Heart right ventricle (tissue), 16 donors: ENCODE data around the gene TK2. TPM values are rescaled to one million over a fixed set of nuclear protein-coding genes. Genes with fewer than 3 reads are reported as not detected.

ENCODE experiments used
- ATAC-seq, 8 donors: fragments of 200-7000 bp; cut with Tn5 transposase; one replicate each; pipeline ENCODE4 v1.9.1; 2020; ENCODE audit warnings: mild to moderate bottlenecking in 8 of 8, moderate library complexity in 8 of 8, moderate number of reproducible peaks in 1 of 8
- DNase-seq, 2 donors: peaks; one replicate each; pipeline ENCODE4 v3.0.0-alpha.2; 2020
- H3K27ac ChIP-seq, 10 donors: fragments of 200-600 bp; sonication (generic) in 2 of 10; one replicate each; pipeline versions ENCODE4 v1.5.0 to v1.8.0; 2020 to 2022; ENCODE audit warnings: mild to moderate bottlenecking in 3 of 10
- H3K27me3 ChIP-seq, 7 donors: fragments of 200-600 bp; one replicate each; pipeline ENCODE4 v1.8.0; 2021 to 2022; ENCODE audit warnings: mild to moderate bottlenecking in 2 of 7
- H3K36me3 ChIP-seq, 9 donors: fragments of 200-600 bp; sonication (generic) in 1 of 9; one replicate each; pipeline versions ENCODE4 v1.5.0 to v1.8.0; 2020 to 2022; ENCODE audit warnings: mild to moderate bottlenecking in 2 of 9
- H3K4me1 ChIP-seq, 9 donors: fragments of 200-600 bp; sonication (generic) in 1 of 9; one replicate each; pipeline versions ENCODE4 v1.5.0 to v1.8.0; 2020 to 2022; ENCODE audit warnings: mild to moderate bottlenecking in 4 of 9
- H3K4me3 ChIP-seq, 10 donors: fragments of 200-600 bp; sonication (generic) in 2 of 10; one replicate each; pipeline versions ENCODE4 v1.5.0 to v1.8.0; 2020 to 2022; ENCODE audit warnings: mild to moderate bottlenecking in 7 of 10, moderate library complexity in 2 of 10
- H3K9me3 ChIP-seq, 11 donors: fragments of 200-600 bp in 10 of 11; sonication (generic) in 2 of 11; one replicate each; pipeline versions ENCODE4 v1.5.0 to v1.8.0; 2013 to 2022; ENCODE audit warnings: mild to moderate bottlenecking in 2 of 11, control low read depth in 1 of 11, moderate library complexity in 1 of 11
- CTCF ChIP-seq, 9 donors: fragments of 200-600 bp; sonication (generic) in 2 of 9; IDR thresholded peaks; one replicate each; pipeline versions ENCODE4 v1.5.0 to v1.8.0; 2021 to 2022; ENCODE audit warnings: antibody characterized with exemption in 9 of 9, mild to moderate bottlenecking in 5 of 9, moderate library complexity in 1 of 9
- WGBS, 2 donors: extraction: QIAGEN DNeasy Blood & Tissue Kit; methylation state at CpG; one replicate each; pipeline ENCODE4 v1.1.7; 2013; ENCODE audit warnings: inconsistent platforms in 1 of 2; 5-methylcytosine and 5-hydroxymethylcytosine counted together
- intact Hi-C, 10 donors: fragments of 100-400 bp; cut with DNase I; formaldehyde crosslinking; loops; one replicate each; pipeline versions ENCODE4 v1.11.1 to v1.14.2; 2022
- polyA plus RNA-seq, 2 donors: library from polyadenylated mRNA; stranded (reverse); fragments of 200-250 nt; gene quantifications; one replicate each; pipeline ENCODE4 v1.2.3, GENCODE V29; 2013
- total RNA-seq, 10 donors: library from RNA; stranded (reverse); fragmentation: NEBNext Ultra II Directional in 3 of 10; extraction: Animal tissue kit (Norgen Biotek cat#: 25700) in 3 of 10; gene quantifications; one replicate each; pipeline versions ENCODE4 v1.2.1 to v1.2.4, GENCODE V29; 2021 to 2023
- donor health status: Arrhythmogenic right ventricular cardiomyopathy.
- donor health status: ischemic (EF 13 %, LVEDD 7.1; RV severe dilation, severe dysfunction).
- donor health status: healthy with polysubstance abuse.
- donor health status: DM: no; HTN: yes; CAD: no.
- donor health status: DM: no; HTN: no; CAD: no.
- donor health status: ischemic (EF 25% LVEDD 6.9; RV normal size, moderate dysfunction).
- donor health status: ischemic (EF 25% LVEDD 5.7; RV mildly dilated, moderate dysfunction).
- donor health status: healthy.
- donor health status: DM: yes; HTN: yes; CAD: no.
- donor health status: Ischemic cardiomyopathy.
- donor health status: ischemic (EF 35%, LVEDD 5.7; RV mildly dilated, moderate dysfunction).
- donor health status: nonischemic (EF 11% LVEDD 7.7; RV severe dilation, severe dysfunction).
- donor health status: DM: yes; HTN: yes; CAD: no.
- donor health status: PGD.
- donor health status: ischemic (EF 29% LVEDD 5.4; RV normal size, mild dysfunction).
- donor health status: nonischemic (EF 23%, LVEDD 6.1; RV moderate dilation, normal function).

Gene TK2
- total and polyA plus RNA-seq, 12 donors = 8.0 to 26.0 (median 20.6) TPM

DNA sequence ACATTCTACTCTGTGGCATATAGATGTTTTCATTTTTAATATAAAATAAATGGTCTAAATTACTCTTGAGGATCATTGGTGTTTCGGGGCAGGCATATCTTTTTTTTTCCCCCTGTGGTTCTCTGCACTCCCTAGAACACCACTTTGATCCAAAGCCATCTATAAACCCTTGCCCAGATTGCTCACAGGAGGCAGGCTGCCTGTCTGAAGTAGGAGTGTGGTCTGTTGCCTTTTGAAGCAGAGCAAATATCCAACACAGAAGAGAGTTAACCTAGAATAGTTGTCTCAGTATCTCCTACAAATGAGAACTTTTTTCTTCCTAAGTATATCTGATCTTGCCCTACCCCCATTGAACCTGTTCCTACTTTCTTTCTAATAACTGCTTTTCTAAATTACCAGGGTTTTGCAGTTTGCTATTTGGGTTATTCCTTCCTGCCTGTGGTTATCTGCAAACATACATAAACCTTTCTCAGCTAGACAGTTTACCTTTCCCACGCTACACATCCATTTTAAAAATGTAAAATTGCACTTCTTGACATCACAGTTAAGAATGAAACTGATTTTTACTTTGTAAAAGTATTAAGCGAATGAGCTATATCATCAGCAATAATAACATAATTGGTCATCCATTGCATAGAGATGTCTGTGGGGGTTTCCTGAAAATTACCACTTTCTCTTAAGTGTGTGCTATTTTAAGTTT lies 11.6 kb upstream of the TK2 start:
- H3K27ac ChIP-seq = peak overlapping the region in 1 of 10 donors; percentile 46
- H3K4me1 ChIP-seq = peaks cover 0 to 40% (median 0%) of the 10 kb centered on the region in 9 donors
- TF ChIP-seq CTCF (IDR thresholded peaks at IDR 0.05) = no peak
- no peaks in the 10 kb centered on the region for H3K9me3 ChIP-seq
- peaks cover 0 to 97% (median 0%) of the 10 kb centered on the region in 9 donors for H3K36me3 ChIP-seq
- no peak overlapping the region for H3K4me3 ChIP-seq
- intact Hi-C loops = no loop called here
- no peaks in the 10 kb centered on the region for H3K27me3 ChIP-seq
- ATAC-seq (no peak), DNase-seq (no peak)
- WGBS, 2 donors = 97 to 100% methylated on average over 3 of the region's 3 CpGs

DNA sequence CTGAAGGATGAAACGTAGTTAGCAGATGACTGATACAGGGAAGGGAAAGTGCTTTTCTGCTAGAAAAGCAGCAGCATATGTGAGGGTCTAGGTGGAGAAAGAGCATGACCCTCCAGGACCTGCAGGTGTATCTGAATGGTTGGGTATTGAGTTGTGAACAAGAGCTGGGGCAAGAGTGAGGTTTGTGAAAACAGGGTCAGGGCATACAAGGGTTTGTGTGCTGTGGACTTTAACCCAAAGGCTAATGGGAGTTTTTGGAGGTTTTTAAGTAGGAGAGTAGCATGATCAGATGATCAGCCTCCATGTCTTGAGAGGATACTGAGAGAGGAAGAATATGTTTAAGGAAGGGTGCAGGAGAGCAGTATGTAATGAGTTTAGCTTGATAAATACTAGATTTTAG lies 10.2 kb upstream of the TK2 start:
- ATAC-seq (no peak), DNase-seq (no peak)
- Histone ChIP-seq H3K27me3 (no peaks in the 10 kb centered on the region), H3K27ac (no peak overlapping the region), H3K9me3 (no peaks in the 10 kb centered on the region), H3K4me1 (peaks cover 0 to 50% (median 0%) of the 10 kb centered on the region in 9 donors), H3K36me3 (peaks cover 0 to 83% (median 0%) of the 10 kb centered on the region in 9 donors), H3K4me3 (no peak overlapping the region)
- 86 to 87% methylated on average over 1 of the region's 1 CpG for WGBS, 2 donors
- no peak for TF ChIP-seq CTCF (IDR thresholded peaks at IDR 0.05)
- intact Hi-C loops = no loop called here

DNA sequence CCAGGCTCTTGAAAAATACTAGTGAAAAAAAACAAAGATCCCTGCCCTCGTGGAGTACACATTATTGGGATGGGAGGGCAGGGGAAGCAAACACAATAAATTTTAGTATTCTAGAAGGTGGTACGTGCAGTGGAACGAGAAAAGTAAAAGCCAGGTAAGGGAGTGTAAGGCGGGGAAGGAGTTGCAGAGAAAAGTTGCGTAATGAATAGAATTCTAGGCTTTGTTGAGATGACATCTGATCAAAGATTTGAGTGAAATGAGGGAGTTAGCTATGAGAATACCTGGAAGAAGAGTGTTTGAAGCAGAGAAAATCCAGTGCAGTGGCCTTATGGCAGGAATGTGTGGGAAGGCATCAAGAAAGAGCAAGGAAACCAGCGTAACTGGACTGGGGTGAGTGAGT lies 4.6 kb upstream of the TK2 start:
- no peaks in the 10 kb centered on the region for H3K9me3 ChIP-seq
- DNase-seq (no peak), ATAC-seq (no peak)
- TF ChIP-seq CTCF (IDR thresholded peaks at IDR 0.05) = no peak
- H3K27ac ChIP-seq = peak overlapping the region in 1 of 10 donors; percentile 100
- intact Hi-C loops = loop anchor here in 5 of 10 donors (5.0 to 10.0 kb wide), 3 partner anchors 37 to 70 kb away; no protein-coding TSS in a partner anchor
- peaks cover 0 to 27% (median 0%) of the 10 kb centered on the region in 9 donors for H3K36me3 ChIP-seq
- peak overlapping the region in 1 of 10 donors; percentile 74 for H3K4me3 ChIP-seq
- 92 to 96% methylated on average over 6 of the region's 6 CpGs for WGBS, 2 donors
- H3K4me1 ChIP-seq = peaks cover 5 to 66% (median 38%) of the 10 kb centered on the region in 9 donors
- H3K27me3 ChIP-seq = no peaks in the 10 kb centered on the region

- TF ChIP-seq CTCF (IDR thresholded peaks at IDR 0.05) = no peak
- peak overlapping the region in 1 of 10 donors; percentile 100 for H3K27ac ChIP-seq
- H3K4me3 ChIP-seq = peak overlapping the region in 6 of 10 donors; percentile 58 to 89 (median 69)
These were observed 4.1 kb upstream of the TK2 start for GRCh38 chr16:66554021-66554420.

More at GRCh38 chr16:66554021-66554420, 4.1 kb upstream of the TK2 start:
- WGBS, 2 donors = 95 to 96% methylated on average over 3 of the region's 3 CpGs
- no peak for DNase-seq
- peaks cover 0 to 23% (median 0%) of the 10 kb centered on the region in 9 donors for H3K36me3 ChIP-seq
- H3K9me3 ChIP-seq = no peaks in the 10 kb centered on the region
- H3K27me3 ChIP-seq = no peaks in the 10 kb centered on the region
- intact Hi-C loops = loop anchor here in 5 of 10 donors (5.0 to 10.0 kb wide), 3 partner anchors 37 to 69 kb away; no protein-coding TSS in a partner anchor
- peaks cover 5 to 70% (median 42%) of the 10 kb centered on the region in 9 donors for H3K4me1 ChIP-seq
- no peak for ATAC-seq
